ENCODE data around the gene PRR23A. TPM values are rescaled to one million over a fixed set of nuclear protein-coding genes. Genes with fewer than 3 reads are reported as not detected.

PRR23A gene
- total RNA-seq, 1 donor, result not detected

- TF ChIP-seq CTCF (IDR thresholded peaks at IDR 0.05; ENCODE audit: extremely low read depth, low read depth, low read length), result no peak
- no peaks in the 10 kb centered on the region for H3K9me3 ChIP-seq (ENCODE audit: low read depth, low read length)
- H3K36me3 ChIP-seq (ENCODE audit: insufficient read depth, low read length), result no peaks in the 10 kb centered on the region
Observed at GRCh38 chr3:139005356-139005993, 593 bp downstream of the PRR23A start.

GRCh38 chr3:138995706-138996105, 10.4 kb downstream of the PRR23A start:
- no peak for TF ChIP-seq CTCF (IDR thresholded peaks at IDR 0.05; ENCODE audit: extremely low read depth, low read depth, low read length)
- Histone ChIP-seq H3K4me3 (ENCODE audit: insufficient read depth, low read length) (no peak overlapping the region), H3K36me3 (ENCODE audit: insufficient read depth, low read length) (no peaks in the 10 kb centered on the region), H3K27ac (ENCODE audit: low read depth, low read length) (no peak overlapping the region), H3K4me2 (ENCODE audit: insufficient read depth, low read length) (no peak overlapping the region), H2AFZ (ENCODE audit: low read length) (no peak overlapping the region), H3K79me2 (ENCODE audit: insufficient read depth, low read length) (no peaks in the 10 kb centered on the region), H4K20me1 (ENCODE audit: insufficient read depth, low read length) (no peaks in the 10 kb centered on the region), H3K27me3 (ENCODE audit: insufficient read depth, low read length) (no peaks in the 10 kb centered on the region), H3K9me3 (ENCODE audit: low read depth, low read length) (no peaks in the 10 kb centered on the region), H3K4me1 (ENCODE audit: insufficient read depth, low read length) (no peaks in the 10 kb centered on the region)
- no peak for DNase-seq (ENCODE audit: insufficient read length, low spot score, missing footprints)

More at GRCh38 chr3:139005356-139005993, 593 bp downstream of the PRR23A start:
- H3K79me2 ChIP-seq (ENCODE audit: insufficient read depth, low read length), result no peaks in the 10 kb centered on the region
- no peak overlapping the region for H3K27ac ChIP-seq (ENCODE audit: low read depth, low read length)
- H3K4me1 ChIP-seq (ENCODE audit: insufficient read depth, low read length), result no peaks in the 10 kb centered on the region
- no peaks in the 10 kb centered on the region for H4K20me1 ChIP-seq (ENCODE audit: insufficient read depth, low read length)
- H3K4me2 ChIP-seq (ENCODE audit: insufficient read depth, low read length), result no peak overlapping the region
- H3K27me3 ChIP-seq (ENCODE audit: insufficient read depth, low read length), result no peaks in the 10 kb centered on the region
- H2AFZ ChIP-seq (ENCODE audit: low read length), result no peak overlapping the region
- H3K4me3 ChIP-seq (ENCODE audit: insufficient read depth, low read length), result no peak overlapping the region
- no peak for DNase-seq (ENCODE audit: insufficient read length, low spot score, missing footprints)

GRCh38 chr3:138987181-138987580, 18.9 kb downstream of the PRR23A start:
- no peaks in the 10 kb centered on the region for H4K20me1 ChIP-seq (ENCODE audit: insufficient read depth, low read length)
- no peak overlapping the region for H3K4me2 ChIP-seq (ENCODE audit: insufficient read depth, low read length)
- DNase-seq (ENCODE audit: insufficient read length, low spot score, missing footprints), result no peak

GRCh38 chr3:138985932-138986331, 20.1 kb downstream of the PRR23A start:
- no peaks in the 10 kb centered on the region for H3K36me3 ChIP-seq (ENCODE audit: insufficient read depth, low read length)
- TF ChIP-seq CTCF (IDR thresholded peaks at IDR 0.05; ENCODE audit: extremely low read depth, low read depth, low read length), result no peak
- H3K4me3 ChIP-seq (ENCODE audit: insufficient read depth, low read length), result no peak overlapping the region
- peaks cover 10% of the 10 kb centered on the region for H3K27me3 ChIP-seq (ENCODE audit: insufficient read depth, low read length)
- H2AFZ ChIP-seq (ENCODE audit: low read length), result no peak overlapping the region
- no peak overlapping the region for H3K4me2 ChIP-seq (ENCODE audit: insufficient read depth, low read length)
- H3K79me2 ChIP-seq (ENCODE audit: insufficient read depth, low read length), result no peaks in the 10 kb centered on the region
- no peaks in the 10 kb centered on the region for H3K9me3 ChIP-seq (ENCODE audit: low read depth, low read length)
- no peak for DNase-seq (ENCODE audit: insufficient read length, low spot score, missing footprints)
- H3K4me1 ChIP-seq (ENCODE audit: insufficient read depth, low read length), result no peaks in the 10 kb centered on the region
- no peak overlapping the region for H3K27ac ChIP-seq (ENCODE audit: low read depth, low read length)
- no peaks in the 10 kb centered on the region for H4K20me1 ChIP-seq (ENCODE audit: insufficient read depth, low read length)

More at GRCh38 chr3:138987181-138987580, 18.9 kb downstream of the PRR23A start:
- Histone ChIP-seq H3K36me3 (ENCODE audit: insufficient read depth, low read length) (no peaks in the 10 kb centered on the region), H3K4me3 (ENCODE audit: insufficient read depth, low read length) (no peak overlapping the region), H3K4me1 (ENCODE audit: insufficient read depth, low read length) (no peaks in the 10 kb centered on the region), H2AFZ (ENCODE audit: low read length) (no peak overlapping the region), H3K27me3 (ENCODE audit: insufficient read depth, low read length) (peaks cover 4% of the 10 kb centered on the region), H3K27ac (ENCODE audit: low read depth, low read length) (no peak overlapping the region), H3K79me2 (ENCODE audit: insufficient read depth, low read length) (no peaks in the 10 kb centered on the region), H3K9me3 (ENCODE audit: low read depth, low read length) (no peaks in the 10 kb centered on the region)
- no peak for TF ChIP-seq CTCF (IDR thresholded peaks at IDR 0.05; ENCODE audit: extremely low read depth, low read depth, low read length)
